C4-2B (cell line): ENCODE data around the gene LRRC49.

Source experiments
- ZFX ChIP-seq: fragments of 450-650 bp; IDR thresholded peaks from 2 replicates; pipeline ENCODE4 v1.6.1; 2017
- TF ChIP-seq, protein P1 (sequence below): fragments of 450-650 bp; conservative IDR thresholded peaks from 2 replicates; pipeline ENCODE4 v1.5.1; 2017; ENCODE audit warnings: mild to moderate bottlenecking

DNA sequence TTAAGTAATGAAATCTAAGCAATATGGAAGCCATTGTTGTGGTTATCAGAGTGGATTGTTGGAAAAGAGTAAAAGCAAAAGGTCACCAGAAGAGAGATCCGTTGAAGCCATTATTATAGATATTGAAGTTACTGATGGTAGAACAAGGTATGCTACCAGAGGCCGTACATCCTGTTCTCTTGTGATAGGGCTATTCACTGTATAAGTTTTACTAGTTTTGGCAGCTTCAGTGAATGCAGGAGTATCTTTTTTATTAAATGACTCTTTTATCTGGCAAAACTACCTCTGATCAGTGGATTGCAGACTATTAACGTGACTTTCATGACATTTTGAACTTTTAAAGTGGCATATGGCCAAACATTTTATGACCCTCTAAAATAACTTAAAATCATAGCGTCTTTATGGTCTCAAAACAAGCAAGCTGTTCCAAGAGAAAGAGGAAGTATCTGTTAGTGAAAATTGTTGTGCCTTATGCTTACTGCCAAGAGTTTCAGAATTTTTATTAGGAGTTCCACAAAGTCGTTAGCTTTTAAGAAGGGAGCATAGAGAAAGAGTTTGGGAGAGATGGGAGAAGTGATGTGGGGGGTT is 102.9 kb downstream of the LRRC49 start:
- TF ChIP-seq, protein P1, sequence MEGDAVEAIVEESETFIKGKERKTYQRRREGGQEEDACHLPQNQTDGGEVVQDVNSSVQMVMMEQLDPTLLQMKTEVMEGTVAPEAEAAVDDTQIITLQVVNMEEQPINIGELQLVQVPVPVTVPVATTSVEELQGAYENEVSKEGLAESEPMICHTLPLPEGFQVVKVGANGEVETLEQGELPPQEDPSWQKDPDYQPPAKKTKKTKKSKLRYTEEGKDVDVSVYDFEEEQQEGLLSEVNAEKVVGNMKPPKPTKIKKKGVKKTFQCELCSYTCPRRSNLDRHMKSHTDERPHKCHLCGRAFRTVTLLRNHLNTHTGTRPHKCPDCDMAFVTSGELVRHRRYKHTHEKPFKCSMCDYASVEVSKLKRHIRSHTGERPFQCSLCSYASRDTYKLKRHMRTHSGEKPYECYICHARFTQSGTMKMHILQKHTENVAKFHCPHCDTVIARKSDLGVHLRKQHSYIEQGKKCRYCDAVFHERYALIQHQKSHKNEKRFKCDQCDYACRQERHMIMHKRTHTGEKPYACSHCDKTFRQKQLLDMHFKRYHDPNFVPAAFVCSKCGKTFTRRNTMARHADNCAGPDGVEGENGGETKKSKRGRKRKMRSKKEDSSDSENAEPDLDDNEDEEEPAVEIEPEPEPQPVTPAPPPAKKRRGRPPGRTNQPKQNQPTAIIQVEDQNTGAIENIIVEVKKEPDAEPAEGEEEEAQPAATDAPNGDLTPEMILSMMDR, result no peak
- TF ChIP-seq ZFX, result no peak
